ENCODE measurements around the gene FBXL16.

Gene FBXL16

GRCh38 chr16:684961-685696 lies 20.5 kb downstream of the FBXL16 start:
- Histone ChIP-seq H3K4me3 (ENCODE audit: low read depth, low read length) (no peak overlapping the region), H2AFZ (ENCODE audit: low read length, unreplicated experiment) (no peak overlapping the region), H3K36me3 (ENCODE audit: insufficient read depth, low read length) (peaks cover 25% of the 10 kb centered on the region; the same call in 1 of the 2 replicates), H3K79me2 (ENCODE audit: control insufficient read depth, insufficient read depth, low read length, unreplicated experiment) (peaks cover 53% of the 10 kb centered on the region), H3K27me3 (ENCODE audit: insufficient read depth, low read length) (no peaks in the 10 kb centered on the region), H3K27ac (ENCODE audit: low read depth, low read length) (no peak overlapping the region), H3K4me1 (ENCODE audit: control insufficient read depth, insufficient read depth, low read length, unreplicated experiment) (peaks cover 29% of the 10 kb centered on the region)

- Histone ChIP-seq H2AFZ (ENCODE audit: low read length, unreplicated experiment) (peak within 1 kb of the TSS; percentile 25), H3K4me1 (ENCODE audit: control insufficient read depth, insufficient read depth, low read length, unreplicated experiment) (peaks cover 24% of the 10 kb centered on the region), H3K79me2 (ENCODE audit: control insufficient read depth, insufficient read depth, low read length, unreplicated experiment) (peaks cover 49% of the 10 kb centered on the region), H3K27me3 (ENCODE audit: insufficient read depth, low read length) (no peaks in the 10 kb centered on the region), H3K27ac (ENCODE audit: low read depth, low read length) (peak within 1 kb of the TSS; percentile 58), H3K36me3 (ENCODE audit: insufficient read depth, low read length) (peaks cover 25% of the 10 kb centered on the region; the same call in 1 of the 2 replicates), H3K4me3 (ENCODE audit: low read depth, low read length) (peak within 1 kb of the TSS; percentile 92)
Observed at GRCh38 chr16:684071-684794, 21.4 kb downstream of the FBXL16 start, which contains the start of gene JMJD8. Gene JMJD8, minus strand, starts transcription at chr16:684334. Its CDS starts 15 bp downstream, at chr16:684319.

- peaks cover 25% of the 10 kb centered on the region; the same call in 1 of the 2 replicates for H3K36me3 ChIP-seq (ENCODE audit: insufficient read depth, low read length)
Observed at GRCh38 chr16:683396-684070, 22.1 kb downstream of the FBXL16 start.

GRCh38 chr16:682493-683395 lies 22.9 kb downstream of the FBXL16 start:
- Histone ChIP-seq H3K4me1 (ENCODE audit: control insufficient read depth, insufficient read depth, low read length, unreplicated experiment) (peaks cover 24% of the 10 kb centered on the region), H3K36me3 (ENCODE audit: insufficient read depth, low read length) (peaks cover 25% of the 10 kb centered on the region; the same call in 1 of the 2 replicates), H3K4me3 (ENCODE audit: low read depth, low read length) (peak overlapping the region; percentile 92)

More at GRCh38 chr16:683396-684070, 22.1 kb downstream of the FBXL16 start:
- no peak overlapping the region for H2AFZ ChIP-seq (ENCODE audit: low read length, unreplicated experiment)
- peaks cover 43% of the 10 kb centered on the region for H3K79me2 ChIP-seq (ENCODE audit: control insufficient read depth, insufficient read depth, low read length, unreplicated experiment)
- H3K4me3 ChIP-seq (ENCODE audit: low read depth, low read length) = peak overlapping the region; percentile 92
- H3K27me3 ChIP-seq (ENCODE audit: insufficient read depth, low read length) = no peaks in the 10 kb centered on the region
- peak overlapping the region; percentile 58 for H3K27ac ChIP-seq (ENCODE audit: low read depth, low read length)
- H3K4me1 ChIP-seq (ENCODE audit: control insufficient read depth, insufficient read depth, low read length, unreplicated experiment) = peaks cover 24% of the 10 kb centered on the region

GRCh38 chr16:681746-682427 lies 23.7 kb downstream of the FBXL16 start:
- H3K27me3 ChIP-seq (ENCODE audit: insufficient read depth, low read length) = no peaks in the 10 kb centered on the region
- peaks cover 25% of the 10 kb centered on the region; the same call in 1 of the 2 replicates for H3K36me3 ChIP-seq (ENCODE audit: insufficient read depth, low read length)
- H3K27ac ChIP-seq (ENCODE audit: low read depth, low read length) = no peak overlapping the region
- peak overlapping the region; percentile 92 for H3K4me3 ChIP-seq (ENCODE audit: low read depth, low read length)
- H3K79me2 ChIP-seq (ENCODE audit: control insufficient read depth, insufficient read depth, low read length, unreplicated experiment) = peaks cover 42% of the 10 kb centered on the region
- peaks cover 24% of the 10 kb centered on the region for H3K4me1 ChIP-seq (ENCODE audit: control insufficient read depth, insufficient read depth, low read length, unreplicated experiment)
- no peak overlapping the region for H2AFZ ChIP-seq (ENCODE audit: low read length, unreplicated experiment)

More at GRCh38 chr16:682493-683395, 22.9 kb downstream of the FBXL16 start:
- peaks cover 43% of the 10 kb centered on the region for H3K79me2 ChIP-seq (ENCODE audit: control insufficient read depth, insufficient read depth, low read length, unreplicated experiment)
- no peak overlapping the region for H3K27ac ChIP-seq (ENCODE audit: low read depth, low read length)
- no peaks in the 10 kb centered on the region for H3K27me3 ChIP-seq (ENCODE audit: insufficient read depth, low read length)
- no peak overlapping the region for H2AFZ ChIP-seq (ENCODE audit: low read length, unreplicated experiment)

- Histone ChIP-seq H3K79me2 (ENCODE audit: control insufficient read depth, insufficient read depth, low read length, unreplicated experiment) (peaks cover 42% of the 10 kb centered on the region), H3K4me1 (ENCODE audit: control insufficient read depth, insufficient read depth, low read length, unreplicated experiment) (peaks cover 24% of the 10 kb centered on the region), H3K4me3 (ENCODE audit: low read depth, low read length) (peak overlapping the region; percentile 92), H3K27ac (ENCODE audit: low read depth, low read length) (peak overlapping the region; percentile 76), H2AFZ (ENCODE audit: low read length, unreplicated experiment) (peak overlapping the region; percentile 29), H3K36me3 (ENCODE audit: insufficient read depth, low read length) (peaks cover 25% of the 10 kb centered on the region; the same call in 1 of the 2 replicates), H3K27me3 (ENCODE audit: insufficient read depth, low read length) (no peaks in the 10 kb centered on the region)
Observed at GRCh38 chr16:680967-681745, 24.4 kb downstream of the FBXL16 start.

- Histone ChIP-seq H3K36me3 (ENCODE audit: insufficient read depth, low read length) (peaks cover 23% of the 10 kb centered on the region; the same call in 1 of the 2 replicates), H3K27ac (ENCODE audit: low read depth, low read length) (peak overlapping the region; percentile 76), H2AFZ (ENCODE audit: low read length, unreplicated experiment) (peak overlapping the region; percentile 29), H3K79me2 (ENCODE audit: control insufficient read depth, insufficient read depth, low read length, unreplicated experiment) (peaks cover 41% of the 10 kb centered on the region), H3K27me3 (ENCODE audit: insufficient read depth, low read length) (no peaks in the 10 kb centered on the region), H3K4me1 (ENCODE audit: control insufficient read depth, insufficient read depth, low read length, unreplicated experiment) (peaks cover 24% of the 10 kb centered on the region), H3K4me3 (ENCODE audit: low read depth, low read length) (peak overlapping the region; percentile 92)
Observed at GRCh38 chr16:680625-680945, 25.0 kb downstream of the FBXL16 start.

GRCh38 chr16:679814-680624 lies 25.6 kb downstream of the FBXL16 start, which contains the start of gene STUB1:
Gene STUB1, plus strand, starts transcription at chr16:680410. Its CDS starts 116 bp downstream, at chr16:680526.
- no peaks in the 10 kb centered on the region for H3K27me3 ChIP-seq (ENCODE audit: insufficient read depth, low read length)
- H3K4me3 ChIP-seq (ENCODE audit: low read depth, low read length) = peak within 1 kb of the TSS; percentile 92
- H3K79me2 ChIP-seq (ENCODE audit: control insufficient read depth, insufficient read depth, low read length, unreplicated experiment) = peaks cover 38% of the 10 kb centered on the region
- H3K27ac ChIP-seq (ENCODE audit: low read depth, low read length) = peak within 1 kb of the TSS; percentile 76
- H3K4me1 ChIP-seq (ENCODE audit: control insufficient read depth, insufficient read depth, low read length, unreplicated experiment) = peaks cover 24% of the 10 kb centered on the region
- peak within 1 kb of the TSS; percentile 87 for H2AFZ ChIP-seq (ENCODE audit: low read length, unreplicated experiment)
- peaks cover 17% of the 10 kb centered on the region; the same call in 1 of the 2 replicates for H3K36me3 ChIP-seq (ENCODE audit: insufficient read depth, low read length)
